HEK293T (cell line): ENCODE data around the gene TREML4.

Experiments used
- ARNT ChIP-seq: fragments of 450-650 bp; IDR thresholded peaks from 2 replicates; pipeline ENCODE4 v1.6.1; 2017; ENCODE audit warnings: mild to moderate bottlenecking
- BHLHE40 ChIP-seq: fragments of 450-650 bp; IDR thresholded peaks from 2 replicates; pipeline ENCODE4 v1.6.1; 2016; ENCODE audit warnings: mild to moderate bottlenecking, moderate library complexity, borderline replicate concordance
- ELF4 ChIP-seq: fragments of 450-650 bp; IDR thresholded peaks from 2 replicates; pipeline ENCODE4 v1.6.1; 2017; ENCODE audit warnings: antibody characterized with exemption
- FOXK2 ChIP-seq: fragments of 450-650 bp; IDR thresholded peaks from 2 replicates; pipeline ENCODE4 v1.6.1; 2016; ENCODE audit warnings: mild to moderate bottlenecking
- FOXM1 ChIP-seq: fragments of 450-650 bp; IDR thresholded peaks from 2 replicates; pipeline ENCODE4 v1.6.1; 2017; ENCODE audit warnings: mild to moderate bottlenecking, borderline replicate concordance
- HDGF ChIP-seq: fragments of 450-650 bp; IDR thresholded peaks from 2 replicates; pipeline ENCODE4 v1.6.1; 2017; ENCODE audit warnings: antibody characterized with exemption, borderline replicate concordance
- L3MBTL2 ChIP-seq: fragments of 450-650 bp; conservative IDR thresholded peaks from 2 replicates; pipeline ENCODE4 v1.6.1; 2016; ENCODE audit warnings: mild to moderate bottlenecking
- NFRKB ChIP-seq: fragments of 450-650 bp; IDR thresholded peaks from 2 replicates; pipeline ENCODE4 v1.6.1; 2016; ENCODE audit warnings: mild to moderate bottlenecking, moderate library complexity
- SP1 ChIP-seq: fragments of 450-650 bp; IDR thresholded peaks from 2 replicates; pipeline ENCODE4 v1.6.1; 2017
- SUZ12 ChIP-seq: fragments of 450-650 bp; IDR thresholded peaks from 2 replicates; pipeline ENCODE4 v1.6.1; 2016; ENCODE audit warnings: mild to moderate bottlenecking
- TARDBP ChIP-seq: fragments of 450-650 bp; IDR thresholded peaks from 2 replicates; pipeline ENCODE4 v1.6.1; 2016

- no peak for TF ChIP-seq ARNT
- TF ChIP-seq HDGF = no peak
- no peak for TF ChIP-seq FOXM1
- no peak for TF ChIP-seq SP1
- TF ChIP-seq NFRKB = no peak
- TF ChIP-seq BHLHE40 = no peak
- TF ChIP-seq ELF4 = no peak
- no peak for TF ChIP-seq FOXK2
- no peak for TF ChIP-seq L3MBTL2
- TF ChIP-seq TARDBP = no peak
- TF ChIP-seq SUZ12 = no peak
Measured at GRCh38 chr6:41193884-41194283, 34.3 kb upstream of the TREML4 start.
